ENCODE measurements around the gene CHRM2.

Gene CHRM2

GRCh38 chr7:136877990-136878389 lies 9.5 kb downstream of the CHRM2 start:
- Histone ChIP-seq H3K4me1 (ENCODE audit: insufficient read depth, low read length) (no peaks in the 10 kb centered on the region), H3K4me3 (ENCODE audit: low read depth in 1 of 2, low read length in 2 of 2) (no peak overlapping the region), H3K36me3 (ENCODE audit: insufficient read depth, low read length) (no peaks in the 10 kb centered on the region), H3K79me2 (ENCODE audit: insufficient read depth, low read length) (no peaks in the 10 kb centered on the region), H3K4me2 (ENCODE audit: insufficient read depth, low read length) (no peak overlapping the region), H3K27ac (ENCODE audit: low read length) (no peak overlapping the region), H2AFZ (ENCODE audit: low read depth, low read length) (no peak overlapping the region), H3K27me3 (ENCODE audit: insufficient read depth, low read length, poor library complexity) (no peaks in the 10 kb centered on the region), H3K9me3 (ENCODE audit: insufficient read depth, low read length, severe bottlenecking) (no peaks in the 10 kb centered on the region), H4K20me1 (ENCODE audit: insufficient read depth, low read length) (no peaks in the 10 kb centered on the region), H3K9ac (ENCODE audit: low read depth, low read length) (no peak overlapping the region)
- TF ChIP-seq EZH2 (IDR thresholded peaks at IDR 0.05; ENCODE audit: borderline replicate concordance, low read depth, low read length, severe bottlenecking) = no peak
- TF ChIP-seq CTCF (IDR thresholded peaks at IDR 0.05; ENCODE audit: borderline replicate concordance, extremely low read depth, low read length, poor library complexity, severe bottlenecking) = no peak
- ATAC-seq (ENCODE audit: insufficient read depth, low read depth) = no peak
- DNase-seq = no peak

- no peaks in the 10 kb centered on the region for H3K27me3 ChIP-seq (ENCODE audit: insufficient read depth, low read length, poor library complexity)
- no peaks in the 10 kb centered on the region for H3K79me2 ChIP-seq (ENCODE audit: insufficient read depth, low read length)
- H3K27ac ChIP-seq (ENCODE audit: low read length) = no peak overlapping the region
- no peak overlapping the region for H2AFZ ChIP-seq (ENCODE audit: low read depth, low read length)
- no peaks in the 10 kb centered on the region for H4K20me1 ChIP-seq (ENCODE audit: insufficient read depth, low read length)
- no peak overlapping the region for H3K4me3 ChIP-seq (ENCODE audit: low read depth in 1 of 2, low read length in 2 of 2)
- H3K4me1 ChIP-seq (ENCODE audit: insufficient read depth, low read length) = no peaks in the 10 kb centered on the region
- no peak overlapping the region for H3K4me2 ChIP-seq (ENCODE audit: insufficient read depth, low read length)
- H3K9ac ChIP-seq (ENCODE audit: low read depth, low read length) = no peak overlapping the region
- TF ChIP-seq EZH2 (IDR thresholded peaks at IDR 0.05; ENCODE audit: borderline replicate concordance, low read depth, low read length, severe bottlenecking) = no peak
- no peak for TF ChIP-seq CTCF (IDR thresholded peaks at IDR 0.05; ENCODE audit: borderline replicate concordance, extremely low read depth, low read length, poor library complexity, severe bottlenecking)
- H3K36me3 ChIP-seq (ENCODE audit: insufficient read depth, low read length) = no peaks in the 10 kb centered on the region
- DNase-seq = no peak
- H3K9me3 ChIP-seq (ENCODE audit: insufficient read depth, low read length, severe bottlenecking) = no peaks in the 10 kb centered on the region
- no peak for ATAC-seq (ENCODE audit: insufficient read depth, low read depth)
These were observed 10.4 kb downstream of the CHRM2 start for GRCh38 chr7:136878878-136879277.

- H3K4me1 ChIP-seq (ENCODE audit: insufficient read depth, low read length) = no peaks in the 10 kb centered on the region
- H3K27me3 ChIP-seq (ENCODE audit: insufficient read depth, low read length, poor library complexity) = no peaks in the 10 kb centered on the region
- H3K9ac ChIP-seq (ENCODE audit: low read depth, low read length) = no peak overlapping the region
- TF ChIP-seq EZH2 (IDR thresholded peaks at IDR 0.05; ENCODE audit: borderline replicate concordance, low read depth, low read length, severe bottlenecking) = no peak
- no peak for TF ChIP-seq CTCF (IDR thresholded peaks at IDR 0.05; ENCODE audit: borderline replicate concordance, extremely low read depth, low read length, poor library complexity, severe bottlenecking)
- H3K27ac ChIP-seq (ENCODE audit: low read length) = no peak overlapping the region
- H3K36me3 ChIP-seq (ENCODE audit: insufficient read depth, low read length) = no peaks in the 10 kb centered on the region
- H3K4me2 ChIP-seq (ENCODE audit: insufficient read depth, low read length) = no peak overlapping the region
- no peaks in the 10 kb centered on the region for H4K20me1 ChIP-seq (ENCODE audit: insufficient read depth, low read length)
- no peak for ATAC-seq (ENCODE audit: insufficient read depth, low read depth)
- H3K4me3 ChIP-seq (ENCODE audit: low read depth in 1 of 2, low read length in 2 of 2) = no peak overlapping the region
- no peak overlapping the region for H2AFZ ChIP-seq (ENCODE audit: low read depth, low read length)
- DNase-seq = no peak
- no peaks in the 10 kb centered on the region for H3K9me3 ChIP-seq (ENCODE audit: insufficient read depth, low read length, severe bottlenecking)
- H3K79me2 ChIP-seq (ENCODE audit: insufficient read depth, low read length) = no peaks in the 10 kb centered on the region
These were observed 14.6 kb downstream of the CHRM2 start for GRCh38 chr7:136883046-136883445.

GRCh38 chr7:136884492-136884891 lies 16.0 kb downstream of the CHRM2 start:
- Histone ChIP-seq H3K9ac (ENCODE audit: low read depth, low read length) (no peak overlapping the region), H3K27me3 (ENCODE audit: insufficient read depth, low read length, poor library complexity) (no peaks in the 10 kb centered on the region), H3K4me1 (ENCODE audit: insufficient read depth, low read length) (no peaks in the 10 kb centered on the region), H3K36me3 (ENCODE audit: insufficient read depth, low read length) (no peaks in the 10 kb centered on the region), H2AFZ (ENCODE audit: low read depth, low read length) (no peak overlapping the region), H4K20me1 (ENCODE audit: insufficient read depth, low read length) (no peaks in the 10 kb centered on the region), H3K27ac (ENCODE audit: low read length) (no peak overlapping the region), H3K4me3 (ENCODE audit: low read depth in 1 of 2, low read length in 2 of 2) (no peak overlapping the region), H3K9me3 (ENCODE audit: insufficient read depth, low read length, severe bottlenecking) (no peaks in the 10 kb centered on the region), H3K4me2 (ENCODE audit: insufficient read depth, low read length) (no peak overlapping the region), H3K79me2 (ENCODE audit: insufficient read depth, low read length) (no peaks in the 10 kb centered on the region)
- TF ChIP-seq CTCF (IDR thresholded peaks at IDR 0.05; ENCODE audit: borderline replicate concordance, extremely low read depth, low read length, poor library complexity, severe bottlenecking) = no peak
- TF ChIP-seq EZH2 (IDR thresholded peaks at IDR 0.05; ENCODE audit: borderline replicate concordance, low read depth, low read length, severe bottlenecking) = no peak
- ATAC-seq (ENCODE audit: insufficient read depth, low read depth) = no peak
- no peak for DNase-seq

Data from DND-41 (cell line).